Glutamatergic neuron (in vitro differentiated cells): Measurements from ENCODE around the gene GNGT2. TPM values are rescaled to one million over a fixed set of nuclear protein-coding genes. Genes with fewer than 3 reads are reported as not detected.
"Not testable (repeated sequence)": the region's sequence is repeated elsewhere in the genome, so short reads cannot be mapped to it uniquely, and the experiment has no call there.

Source experiments
- DNase-seq: peaks from one replicate; pipeline ENCODE4 v3.0.0; 2022
- H3K27ac Mint-ChIP-seq: one replicate; pipeline ENCODE4 v1.8.0; 2020; ENCODE audit warnings: mild to moderate bottlenecking, mixed read lengths, inconsistent platforms; ENCODE audit not compliant: unreplicated experiment
- H3K27me3 Mint-ChIP-seq: one replicate; pipeline ENCODE4 v1.8.0; 2020; ENCODE audit warnings: mild to moderate bottlenecking, moderate library complexity, mixed read lengths, inconsistent platforms; ENCODE audit not compliant: unreplicated experiment
- H3K36me3 Mint-ChIP-seq: one replicate; pipeline ENCODE4 v1.8.0; 2020; ENCODE audit warnings: mild to moderate bottlenecking, mixed read lengths, inconsistent platforms; ENCODE audit not compliant: unreplicated experiment
- H3K4me1 Mint-ChIP-seq: one replicate; pipeline ENCODE4 v1.8.0; 2020; ENCODE audit warnings: mild to moderate bottlenecking, low read depth, mixed read lengths, inconsistent platforms; ENCODE audit not compliant: unreplicated experiment
- H3K4me3 Mint-ChIP-seq: one replicate; pipeline ENCODE4 v1.8.0; 2020; ENCODE audit warnings: mild to moderate bottlenecking, mixed read lengths, inconsistent platforms; ENCODE audit not compliant: unreplicated experiment
- H3K9me3 Mint-ChIP-seq: one replicate; pipeline ENCODE4 v1.8.0; 2020; ENCODE audit warnings: mild to moderate bottlenecking, moderate library complexity, mixed read lengths, inconsistent platforms; ENCODE audit not compliant: unreplicated experiment
- total RNA-seq: library from RNA; stranded (reverse); fragmentation: NEBNext Ultra II Directional; extraction: Animal tissue kit (Norgen Biotek cat#: 25700); gene quantifications from one replicate; pipeline ENCODE4 v1.2.1, GENCODE V29; 2021; ENCODE audit not compliant: unreplicated experiment
- TF ChIP-seq, protein P1 (sequence below): fragments of 200-600 bp; sonication (generic); IDR thresholded peaks from one replicate; pipeline ENCODE4 v1.5.0; 2021; ENCODE audit not compliant: partially characterized antibody, unreplicated experiment

The GNGT2 gene
- total RNA-seq, 1 donor from 2014 or later: not detected

GRCh38 chr17:49180303-49180702, 30.1 kb downstream of the GNGT2 start:
- TF ChIP-seq, protein P1, sequence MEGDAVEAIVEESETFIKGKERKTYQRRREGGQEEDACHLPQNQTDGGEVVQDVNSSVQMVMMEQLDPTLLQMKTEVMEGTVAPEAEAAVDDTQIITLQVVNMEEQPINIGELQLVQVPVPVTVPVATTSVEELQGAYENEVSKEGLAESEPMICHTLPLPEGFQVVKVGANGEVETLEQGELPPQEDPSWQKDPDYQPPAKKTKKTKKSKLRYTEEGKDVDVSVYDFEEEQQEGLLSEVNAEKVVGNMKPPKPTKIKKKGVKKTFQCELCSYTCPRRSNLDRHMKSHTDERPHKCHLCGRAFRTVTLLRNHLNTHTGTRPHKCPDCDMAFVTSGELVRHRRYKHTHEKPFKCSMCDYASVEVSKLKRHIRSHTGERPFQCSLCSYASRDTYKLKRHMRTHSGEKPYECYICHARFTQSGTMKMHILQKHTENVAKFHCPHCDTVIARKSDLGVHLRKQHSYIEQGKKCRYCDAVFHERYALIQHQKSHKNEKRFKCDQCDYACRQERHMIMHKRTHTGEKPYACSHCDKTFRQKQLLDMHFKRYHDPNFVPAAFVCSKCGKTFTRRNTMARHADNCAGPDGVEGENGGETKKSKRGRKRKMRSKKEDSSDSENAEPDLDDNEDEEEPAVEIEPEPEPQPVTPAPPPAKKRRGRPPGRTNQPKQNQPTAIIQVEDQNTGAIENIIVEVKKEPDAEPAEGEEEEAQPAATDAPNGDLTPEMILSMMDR: peak; percentile 71
- DNase-seq: peak; percentile 69
- peaks cover 3% of the 10 kb centered on the region for H3K27me3 Mint-ChIP-seq
- H3K9me3 Mint-ChIP-seq: peaks cover 5% of the 10 kb centered on the region
- peaks cover 9% of the 10 kb centered on the region for H3K36me3 Mint-ChIP-seq
- no peak overlapping the region for H3K27ac Mint-ChIP-seq
- no peak overlapping the region for H3K4me3 Mint-ChIP-seq
- no peaks in the 10 kb centered on the region for H3K4me1 Mint-ChIP-seq

- H3K27ac Mint-ChIP-seq, H3K27me3 Mint-ChIP-seq, DNase-seq, H3K4me3 Mint-ChIP-seq, H3K4me1 Mint-ChIP-seq, H3K9me3 Mint-ChIP-seq: not testable (repeated sequence)
- peaks cover 12% of the 10 kb centered on the region for H3K36me3 Mint-ChIP-seq
Observed at GRCh38 chr17:49175978-49176377, 34.4 kb downstream of the GNGT2 start.

DNA sequence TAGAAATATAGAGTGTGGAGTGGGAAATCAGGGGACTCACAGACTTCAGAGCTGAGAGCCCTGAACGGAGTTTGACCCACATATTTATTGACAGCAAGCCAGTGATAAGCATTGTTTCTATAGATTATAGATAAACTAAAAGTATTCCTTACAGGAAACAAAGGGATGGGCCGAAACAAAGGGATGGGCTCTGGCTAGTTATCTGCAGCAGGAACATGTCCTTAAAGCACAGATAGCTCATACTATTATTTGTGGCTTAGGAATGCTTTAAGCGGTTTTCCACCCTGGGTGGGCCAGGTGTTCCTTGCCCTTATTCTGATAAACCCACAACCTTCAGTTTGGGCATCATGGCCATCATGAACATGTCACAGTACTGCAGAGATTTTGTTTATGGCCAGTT, 39.7 kb downstream of the GNGT2 start:
- not testable (repeated sequence) for H3K4me3 Mint-ChIP-seq, H3K4me1 Mint-ChIP-seq, H3K36me3 Mint-ChIP-seq, H3K9me3 Mint-ChIP-seq, H3K27ac Mint-ChIP-seq, DNase-seq, H3K27me3 Mint-ChIP-seq

DNA sequence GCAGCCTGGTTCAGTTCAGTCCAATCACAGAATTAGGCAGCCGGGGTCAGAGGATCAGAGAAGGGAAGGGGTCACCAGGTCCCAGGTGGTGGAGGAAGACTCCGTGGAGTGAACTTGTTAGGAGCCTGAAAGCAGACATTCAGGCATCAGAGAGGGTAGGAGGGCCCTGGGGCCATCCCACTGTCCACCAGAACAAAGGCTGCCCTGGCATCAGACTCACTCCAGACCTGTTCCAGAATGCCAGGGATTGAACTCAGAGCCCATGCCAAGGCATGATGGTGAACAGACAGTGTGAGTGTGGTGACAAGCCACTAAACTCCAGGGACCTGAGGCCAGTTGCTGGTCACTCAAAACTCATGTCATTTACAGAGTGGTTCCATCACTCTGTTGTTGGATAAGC, 40.2 kb downstream of the GNGT2 start:
- Mint-ChIP-seq H3K9me3 (peaks cover 2% of the 10 kb centered on the region), H3K4me1 (no peaks in the 10 kb centered on the region), H3K27me3 (peaks cover 5% of the 10 kb centered on the region), H3K27ac (no peak overlapping the region), H3K4me3 (no peak overlapping the region), H3K36me3 (peaks cover 2% of the 10 kb centered on the region)
- TF ChIP-seq, protein P1: no peak
- DNase-seq: no peak

GRCh38 chr17:49168706-49169105, 41.7 kb downstream of the GNGT2 start:
- Mint-ChIP-seq H3K9me3 (no peaks in the 10 kb centered on the region), H3K27ac (no peak overlapping the region), H3K4me3 (no peak overlapping the region), H3K27me3 (peaks cover 5% of the 10 kb centered on the region), H3K36me3 (no peaks in the 10 kb centered on the region), H3K4me1 (no peaks in the 10 kb centered on the region)
- no peak for DNase-seq
- TF ChIP-seq, protein P1: no peak

- no peak for DNase-seq
- Mint-ChIP-seq H3K4me1 (no peaks in the 10 kb centered on the region), H3K27ac (no peak overlapping the region), H3K36me3 (no peaks in the 10 kb centered on the region), H3K4me3 (no peak overlapping the region), H3K9me3 (no peaks in the 10 kb centered on the region), H3K27me3 (peaks cover 2% of the 10 kb centered on the region)
- TF ChIP-seq, protein P1: no peak
Observed at GRCh38 chr17:49165143-49165542, 45.2 kb downstream of the GNGT2 start.
